ENCODE data around the gene SHISA2. TPM values are rescaled to one million over a fixed set of nuclear protein-coding genes. Genes with fewer than 3 reads are reported as not detected.
A peak's percentile ranks its signal among the peaks of the same experiment; 100 is the strongest.
"Not testable (repeated sequence)": the region's sequence is repeated elsewhere in the genome, so short reads cannot be mapped to it uniquely, and the experiment has no call there.

Gene SHISA2
- total RNA-seq, 1 donor from 2014 or later, result 1.7 TPM

DNA sequence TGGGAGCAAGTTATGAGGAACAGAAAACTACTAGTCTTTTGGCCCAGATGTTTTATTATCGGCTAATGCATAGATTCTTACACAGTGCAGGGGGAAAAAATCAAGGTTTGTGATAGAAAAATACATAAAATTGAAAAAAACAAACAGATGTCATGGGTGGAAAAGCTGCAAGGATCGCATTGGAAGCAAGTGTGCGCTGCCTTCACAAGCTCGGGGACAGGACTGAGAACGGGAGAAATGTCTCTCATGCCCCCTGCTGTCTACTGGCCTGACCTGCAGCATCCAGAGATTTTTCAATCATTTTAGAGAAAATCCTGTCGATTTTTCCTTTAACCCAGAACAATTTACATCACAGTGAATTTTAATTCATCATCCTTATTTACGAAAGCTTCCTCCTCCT lies 20.5 kb upstream of the SHISA2 start:
- H3K27ac Mint-ChIP-seq (ENCODE audit: unreplicated experiment); H3K4me1 Mint-ChIP-seq; H3K4me3 Mint-ChIP-seq; H3K9me3 Mint-ChIP-seq; H3K36me3 Mint-ChIP-seq (ENCODE audit: low read depth); DNase-seq (ENCODE audit: low read depth, low spot score): not testable (repeated sequence)
- H3K27me3 Mint-ChIP-seq (ENCODE audit: low read depth), result peaks cover 18% of the 10 kb centered on the region
- TF ChIP-seq, protein P1, sequence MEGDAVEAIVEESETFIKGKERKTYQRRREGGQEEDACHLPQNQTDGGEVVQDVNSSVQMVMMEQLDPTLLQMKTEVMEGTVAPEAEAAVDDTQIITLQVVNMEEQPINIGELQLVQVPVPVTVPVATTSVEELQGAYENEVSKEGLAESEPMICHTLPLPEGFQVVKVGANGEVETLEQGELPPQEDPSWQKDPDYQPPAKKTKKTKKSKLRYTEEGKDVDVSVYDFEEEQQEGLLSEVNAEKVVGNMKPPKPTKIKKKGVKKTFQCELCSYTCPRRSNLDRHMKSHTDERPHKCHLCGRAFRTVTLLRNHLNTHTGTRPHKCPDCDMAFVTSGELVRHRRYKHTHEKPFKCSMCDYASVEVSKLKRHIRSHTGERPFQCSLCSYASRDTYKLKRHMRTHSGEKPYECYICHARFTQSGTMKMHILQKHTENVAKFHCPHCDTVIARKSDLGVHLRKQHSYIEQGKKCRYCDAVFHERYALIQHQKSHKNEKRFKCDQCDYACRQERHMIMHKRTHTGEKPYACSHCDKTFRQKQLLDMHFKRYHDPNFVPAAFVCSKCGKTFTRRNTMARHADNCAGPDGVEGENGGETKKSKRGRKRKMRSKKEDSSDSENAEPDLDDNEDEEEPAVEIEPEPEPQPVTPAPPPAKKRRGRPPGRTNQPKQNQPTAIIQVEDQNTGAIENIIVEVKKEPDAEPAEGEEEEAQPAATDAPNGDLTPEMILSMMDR (conservative IDR thresholded peaks at IDR 0.05), result peak; percentile 35

DNA sequence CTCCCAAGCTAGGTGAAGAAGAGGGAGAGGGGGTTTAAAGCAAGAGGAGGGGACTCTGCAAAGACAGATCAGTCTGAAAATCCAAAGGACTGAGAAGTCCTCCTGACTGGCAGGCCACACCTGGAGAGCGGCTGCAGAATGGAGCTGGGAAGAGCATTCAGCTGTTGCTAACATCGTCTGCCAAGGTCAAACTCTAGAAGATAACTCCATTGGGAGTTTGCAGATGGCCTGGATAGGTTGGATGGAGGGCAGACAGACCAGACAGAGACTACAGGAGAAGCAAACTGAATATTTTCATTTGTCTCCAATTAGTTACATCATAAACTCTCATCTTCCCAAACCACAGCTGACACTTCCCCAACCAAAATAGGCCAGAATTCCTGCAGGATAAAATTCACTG lies 19.9 kb upstream of the SHISA2 start:
- Mint-ChIP-seq H3K9me3 (no peaks in the 10 kb centered on the region), H3K27me3 (ENCODE audit: low read depth) (peaks cover 14% of the 10 kb centered on the region), H3K36me3 (ENCODE audit: low read depth) (no peaks in the 10 kb centered on the region), H3K4me3 (no peak overlapping the region), H3K27ac (ENCODE audit: unreplicated experiment) (no peak overlapping the region), H3K4me1 (no peaks in the 10 kb centered on the region)
- TF ChIP-seq, protein P1 (conservative IDR thresholded peaks at IDR 0.05), result no peak
- DNase-seq (ENCODE audit: low read depth, low spot score), result no peak

DNA sequence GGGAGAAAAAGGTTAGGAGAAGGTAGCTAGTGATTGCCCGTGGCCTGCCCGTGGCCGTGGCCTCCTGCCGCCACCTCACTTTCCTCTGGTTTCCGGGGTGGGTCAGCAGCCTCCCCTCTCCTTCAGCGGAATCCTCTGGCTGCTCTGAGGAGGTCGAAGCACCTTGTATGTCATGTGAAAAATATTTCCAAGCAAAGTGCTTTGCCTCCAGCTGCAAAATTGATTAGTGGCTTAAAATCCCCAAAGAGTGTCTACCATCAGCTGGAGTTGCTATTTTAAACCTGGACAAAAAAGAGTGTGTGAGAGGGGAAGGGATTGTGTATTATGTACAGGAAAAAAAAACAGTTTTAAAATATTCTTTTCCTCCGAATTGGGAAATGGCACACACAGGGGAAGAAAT lies 17.8 kb upstream of the SHISA2 start:
- not testable (repeated sequence) for H3K9me3 Mint-ChIP-seq; H3K36me3 Mint-ChIP-seq (ENCODE audit: low read depth)

DNA sequence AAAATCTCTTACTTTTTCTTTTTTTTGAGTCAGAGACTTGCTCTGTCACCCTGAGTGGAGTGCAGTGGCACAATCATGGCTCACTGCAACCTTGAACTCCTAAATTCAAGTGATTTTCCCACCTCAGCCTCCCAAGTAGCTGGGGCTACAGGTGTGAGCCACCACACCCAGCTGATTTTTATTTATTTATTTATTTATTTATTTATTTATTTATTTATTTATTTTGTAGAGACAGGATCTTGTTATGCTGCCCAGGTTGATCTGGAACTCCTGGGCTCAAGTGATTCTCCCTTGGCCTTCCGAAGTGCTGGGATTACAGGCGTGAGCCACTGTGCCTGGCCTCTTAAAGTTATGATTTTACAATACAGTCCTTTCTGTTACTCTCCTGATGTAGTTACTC lies 16.6 kb upstream of the SHISA2 start:
- not testable (repeated sequence) for H3K36me3 Mint-ChIP-seq (ENCODE audit: low read depth); H3K4me3 Mint-ChIP-seq; DNase-seq (ENCODE audit: low read depth, low spot score); H3K4me1 Mint-ChIP-seq; H3K27me3 Mint-ChIP-seq (ENCODE audit: low read depth); H3K9me3 Mint-ChIP-seq; H3K27ac Mint-ChIP-seq (ENCODE audit: unreplicated experiment)

More for the DNA sequence above, 17.8 kb upstream of the SHISA2 start:
- DNase-seq (ENCODE audit: low read depth, low spot score); H3K4me3 Mint-ChIP-seq; H3K4me1 Mint-ChIP-seq; H3K27me3 Mint-ChIP-seq (ENCODE audit: low read depth); H3K27ac Mint-ChIP-seq (ENCODE audit: unreplicated experiment): not testable (repeated sequence)

DNA sequence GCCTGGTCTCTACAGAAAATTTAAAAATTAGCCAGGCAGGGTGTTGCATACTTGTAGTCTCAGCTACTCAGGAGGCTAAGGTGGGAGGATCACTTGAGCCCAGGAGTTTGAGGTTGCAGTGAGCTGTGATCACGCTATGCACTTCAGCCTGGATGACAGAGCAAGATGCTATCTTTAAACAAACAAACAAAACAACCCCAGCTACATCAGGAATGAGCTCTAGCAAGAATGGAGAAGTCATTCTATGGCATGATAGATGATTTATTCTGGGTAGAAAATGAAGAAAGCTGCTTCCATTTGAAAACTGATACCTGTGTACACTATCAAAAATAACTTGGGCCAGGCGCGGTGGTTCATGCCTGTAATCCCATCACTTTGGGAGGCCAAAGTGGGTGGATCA lies 15.8 kb upstream of the SHISA2 start:
- DNase-seq (ENCODE audit: low read depth, low spot score), result no peak
- H3K27ac Mint-ChIP-seq (ENCODE audit: unreplicated experiment), result no peak overlapping the region
- H3K27me3 Mint-ChIP-seq (ENCODE audit: low read depth), result peaks cover 3% of the 10 kb centered on the region
- H3K9me3 Mint-ChIP-seq, result no peaks in the 10 kb centered on the region
- TF ChIP-seq, protein P1 (conservative IDR thresholded peaks at IDR 0.05), result no peak
- H3K4me1 Mint-ChIP-seq, result no peaks in the 10 kb centered on the region
- H3K4me3 Mint-ChIP-seq, result no peak overlapping the region
- H3K36me3 Mint-ChIP-seq (ENCODE audit: low read depth), result no peaks in the 10 kb centered on the region

DNA sequence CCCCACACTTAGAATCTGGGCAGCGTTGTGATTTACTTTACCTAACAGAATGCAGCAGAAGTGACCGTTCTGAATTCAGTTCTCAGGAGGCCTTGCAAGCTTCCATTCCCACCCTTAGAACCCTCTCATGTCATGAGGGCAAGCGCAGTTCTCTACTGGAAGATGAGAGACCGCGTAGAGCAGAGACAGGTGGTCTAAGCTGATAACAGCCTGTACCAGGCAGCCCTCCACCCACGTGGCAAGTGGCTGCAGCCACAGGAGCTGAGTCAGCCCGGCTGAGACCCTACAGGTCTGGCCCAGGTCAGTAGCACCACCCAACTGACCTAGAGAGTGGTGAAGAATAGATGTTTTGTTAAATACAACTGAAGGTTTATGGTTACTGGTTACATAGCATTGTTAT lies 14.7 kb upstream of the SHISA2 start:
- not testable (repeated sequence) for DNase-seq (ENCODE audit: low read depth, low spot score); H3K4me1 Mint-ChIP-seq; H3K36me3 Mint-ChIP-seq (ENCODE audit: low read depth); H3K9me3 Mint-ChIP-seq; H3K27me3 Mint-ChIP-seq (ENCODE audit: low read depth); H3K27ac Mint-ChIP-seq (ENCODE audit: unreplicated experiment); H3K4me3 Mint-ChIP-seq

DNA sequence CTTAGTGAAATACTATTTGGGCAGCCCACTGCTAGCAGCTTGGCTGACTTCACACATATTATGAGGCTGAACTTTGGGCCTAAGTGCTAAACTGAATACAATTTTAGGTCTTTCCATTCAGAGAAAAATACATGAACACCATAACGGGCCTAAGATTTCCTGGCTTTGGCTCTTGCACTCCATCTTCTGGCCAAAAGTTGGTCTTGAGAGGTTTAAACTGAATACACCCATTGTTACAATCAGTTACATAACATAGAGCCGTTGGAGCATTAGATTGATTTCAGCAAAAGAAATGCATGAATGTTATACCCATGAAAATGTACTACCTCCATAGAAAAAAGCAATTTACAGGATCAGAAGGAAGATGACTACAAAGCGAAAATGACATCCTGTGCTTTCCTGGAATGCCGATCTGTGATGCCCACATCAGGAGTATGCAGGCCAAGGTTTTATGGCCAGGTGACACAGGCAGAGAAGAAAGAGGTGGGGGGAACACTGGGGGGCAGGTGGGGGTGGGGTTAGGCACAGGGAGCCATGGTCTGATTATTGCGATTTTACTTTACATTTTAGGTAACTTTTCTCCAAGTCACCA lies 11.1 kb upstream of the SHISA2 start:
- Mint-ChIP-seq H3K36me3 (ENCODE audit: low read depth) (no peaks in the 10 kb centered on the region), H3K27me3 (ENCODE audit: low read depth) (peaks cover 3% of the 10 kb centered on the region), H3K4me1 (peaks cover 20% of the 10 kb centered on the region), H3K27ac (ENCODE audit: unreplicated experiment) (no peak overlapping the region), H3K4me3 (no peak overlapping the region), H3K9me3 (no peaks in the 10 kb centered on the region)
- TF ChIP-seq, protein P1 (conservative IDR thresholded peaks at IDR 0.05), result peak; percentile 81
- peak; percentile 43 for DNase-seq (ENCODE audit: low read depth, low spot score)
